ENCODE data around the gene HIVEP3. TPM values are rescaled to one million over a fixed set of nuclear protein-coding genes. Genes with fewer than 3 reads are reported as not detected.
A peak's percentile ranks its signal among the peaks of the same experiment; 100 is the strongest.

HIVEP3 gene
- polyA plus RNA-seq, 1 of the 3 experiments (the other 2 are of a cell fraction): 6.4 TPM

GRCh38 chr1:41894101-41894807, 24.5 kb downstream of the HIVEP3 start:
- Histone ChIP-seq H3K36me3 (replicated peaks in 1 of 2; ENCODE audit: control insufficient read depth in 1 of 2, insufficient read depth in 2 of 2, low read length in 1 of 2) (no peaks in the 10 kb centered on the region), H3K4me1 (ENCODE audit: control insufficient read depth in 1 of 2, insufficient read depth in 2 of 2, low read depth in 1 of 2, low read length in 1 of 2) (peaks cover 8 to 37% of the 10 kb centered on the region in 2 experiments; a peak in 2 of 4 replicates), H3K27me3 (ENCODE audit: insufficient read depth) (no peaks in the 10 kb centered on the region), H3K27ac (ENCODE audit: low read depth in 2 of 2, low read length in 1 of 2) (no peak overlapping the region), H3F3A (replicated peaks; ENCODE audit: insufficient read depth) (no peaks in the 10 kb centered on the region), H3K4me2 (no peak overlapping the region), H3K79me2 (ENCODE audit: insufficient read depth) (peaks cover 18% of the 10 kb centered on the region), H2AFZ (ENCODE audit: low read depth) (no peak overlapping the region), H3K9me3 (no peaks in the 10 kb centered on the region), H4K20me1 (ENCODE audit: insufficient read depth) (no peaks in the 10 kb centered on the region), H3K4me3 (ENCODE audit: low read depth in 2 of 2, low read length in 1 of 2) (no peak overlapping the region), H3K9ac (no peak overlapping the region), H3K9me2 (no peaks in the 10 kb centered on the region)
- 94% methylated on average over 4 of the region's 4 CpGs for WGBS (ENCODE audit: low lambda C conversion rate)
- ChIA-PET POLR2A (no interaction called here), CTCF (interaction anchor here (0.8 to 1.4 kb wide), 3 partner anchors 19 to 25 kb away, joined by 3 read pairs; partner anchors contain the start of gene HIVEP3)
- TF ChIP-seq MAX (IDR thresholded peaks at IDR 0.05; ENCODE audit: low read depth) (no peak), GABPA (IDR thresholded peaks at IDR 0.05; ENCODE audit: low read depth) (no peak), IRF3 (IDR thresholded peaks at IDR 0.05; ENCODE audit: low read depth, low read length) (no peak), MXI1 (IDR thresholded peaks at IDR 0.05; ENCODE audit: low read depth, low read length) (no peak), FOXM1 (IDR thresholded peaks at IDR 0.05; ENCODE audit: low read depth) (no peak), SIN3A (IDR thresholded peaks at IDR 0.05; ENCODE audit: borderline replicate concordance, low read depth, low read length) (no peak), TAF1 (IDR thresholded peaks at IDR 0.05; ENCODE audit: borderline replicate concordance, low read depth, low read length) (no peak), TEAD4 (IDR thresholded peaks at IDR 0.05; ENCODE audit: borderline replicate concordance, insufficient read depth) (no peak), RXRA (IDR thresholded peaks at IDR 0.05; ENCODE audit: borderline replicate concordance, low read depth) (no peak), POLR2AphosphoS5 (IDR thresholded peaks at IDR 0.05; ENCODE audit: low read depth, low read length) (no peak)
- DNase-seq: no peak

- Histone ChIP-seq H4K20me1 (ENCODE audit: insufficient read depth) (no peaks in the 10 kb centered on the region), H3K27ac (ENCODE audit: low read depth in 2 of 2, low read length in 1 of 2) (peak overlapping the region in 1 of 2 experiments; percentile 88; a peak in 1 of 4 replicates), H3K9ac (no peak overlapping the region), H3K79me2 (ENCODE audit: insufficient read depth) (peaks cover 24% of the 10 kb centered on the region), H2AFZ (ENCODE audit: low read depth) (no peak overlapping the region), H3K4me2 (no peak overlapping the region), H3K9me2 (no peaks in the 10 kb centered on the region), H3K9me3 (no peaks in the 10 kb centered on the region), H3K4me1 (ENCODE audit: control insufficient read depth in 1 of 2, insufficient read depth in 2 of 2, low read depth in 1 of 2, low read length in 1 of 2) (peaks cover 0 to 32% of the 10 kb centered on the region in 2 experiments; a peak in 2 of 4 replicates), H3K4me3 (ENCODE audit: low read depth in 2 of 2, low read length in 1 of 2) (no peak overlapping the region), H3F3A (replicated peaks; ENCODE audit: insufficient read depth) (peaks cover under 1% of the 10 kb centered on the region), H3K27me3 (ENCODE audit: insufficient read depth) (no peaks in the 10 kb centered on the region), H3K36me3 (replicated peaks in 1 of 2; ENCODE audit: control insufficient read depth in 1 of 2, insufficient read depth in 2 of 2, low read length in 1 of 2) (no peaks in the 10 kb centered on the region)
- ChIA-PET CTCF (interaction anchor here (0.9 to 1.4 kb wide), 3 partner anchors 143 to 318 kb away, joined by 3 to 5 read pairs (median 3); no protein-coding TSS in a partner anchor), POLR2A (no interaction called here)
- WGBS (ENCODE audit: low lambda C conversion rate): 91% methylated on average over 5 of the region's 5 CpGs
- no peak for DNase-seq
- no peak for TF ChIP-seq FOXJ3 (CRISPR knock-in tag; IDR thresholded peaks at IDR 0.05)
- no peak for TF ChIP-seq NRF1 (IDR thresholded peaks at IDR 0.05; ENCODE audit: low read depth, low read length)
- TF ChIP-seq MAX (IDR thresholded peaks at IDR 0.05; ENCODE audit: low read depth): no peak
- no peak for TF ChIP-seq EP300 (IDR thresholded peaks at IDR 0.05; ENCODE audit: borderline replicate concordance in 1 of 2, low read depth in 1 of 2, low read length in 1 of 2)
- TF ChIP-seq JUND (IDR thresholded peaks at IDR 0.05): no peak
- no peak for TF ChIP-seq GABPA (IDR thresholded peaks at IDR 0.05; ENCODE audit: low read depth)
- TF ChIP-seq IRF3 (IDR thresholded peaks at IDR 0.05; ENCODE audit: low read depth, low read length): no peak
- TF ChIP-seq TAF1 (IDR thresholded peaks at IDR 0.05; ENCODE audit: borderline replicate concordance, low read depth, low read length): no peak
- no peak for TF ChIP-seq RCOR1 (IDR thresholded peaks at IDR 0.05; ENCODE audit: low read length)
- no peak for TF ChIP-seq FOXM1 (IDR thresholded peaks at IDR 0.05; ENCODE audit: low read depth)
- no peak for TF ChIP-seq PBX3 (IDR thresholded peaks at IDR 0.05)
- TF ChIP-seq FOSL2 (IDR thresholded peaks at IDR 0.05; ENCODE audit: borderline replicate concordance, low read depth): no peak
- TF ChIP-seq MXI1 (IDR thresholded peaks at IDR 0.05; ENCODE audit: low read depth, low read length): no peak
These were observed 26.4 kb downstream of the HIVEP3 start for GRCh38 chr1:41892301-41892781.
